GM06990 (cell line): Measurements from ENCODE around the gene C2CD4D.

Experiments used
- DNase-seq: peaks from one replicate; pipeline ENCODE4 v3.0.0-alpha.2; 2011; ENCODE audit not compliant: insufficient read length; ENCODE audit errors: extremely low read depth
- H3K27me3 ChIP-seq: replicated peaks from 2 replicates; pipeline ENCODE4 v1.6.0; 2011; ENCODE audit warnings: low read length; ENCODE audit not compliant: control insufficient read depth, insufficient read depth
- H3K36me3 ChIP-seq: 2 replicates; pipeline ENCODE4 v1.5.1; 2011; ENCODE audit warnings: low read length; ENCODE audit not compliant: control insufficient read depth, insufficient read depth
- H3K4me3 ChIP-seq: replicated peaks from 2 replicates; pipeline ENCODE4 v1.5.1; 2011; ENCODE audit warnings: low read depth, mild to moderate bottlenecking, control low read depth, low read length
- CTCF ChIP-seq: IDR thresholded peaks from 2 replicates; pipeline ENCODE4 v1.5.1; 2011; ENCODE audit warnings: low read length, control low read depth, mild to moderate bottlenecking, inconsistent platforms; ENCODE audit not compliant: insufficient read depth, poor library complexity, severe bottlenecking

C2CD4D gene

GRCh38 chr1:151847867-151848596 lies 8.4 kb upstream of the C2CD4D start:
- H3K36me3 ChIP-seq: no peaks in the 10 kb centered on the region
- no peaks in the 10 kb centered on the region for H3K27me3 ChIP-seq
- no peak for TF ChIP-seq CTCF
- DNase-seq: no peak
- H3K4me3 ChIP-seq: no peak overlapping the region

- Histone ChIP-seq H3K4me3 (no peak overlapping the region), H3K36me3 (no peaks in the 10 kb centered on the region), H3K27me3 (no peaks in the 10 kb centered on the region)
- no peak for TF ChIP-seq CTCF
- no peak for DNase-seq
Measured at GRCh38 chr1:151846686-151847237, 7.1 kb upstream of the C2CD4D start.

DNA sequence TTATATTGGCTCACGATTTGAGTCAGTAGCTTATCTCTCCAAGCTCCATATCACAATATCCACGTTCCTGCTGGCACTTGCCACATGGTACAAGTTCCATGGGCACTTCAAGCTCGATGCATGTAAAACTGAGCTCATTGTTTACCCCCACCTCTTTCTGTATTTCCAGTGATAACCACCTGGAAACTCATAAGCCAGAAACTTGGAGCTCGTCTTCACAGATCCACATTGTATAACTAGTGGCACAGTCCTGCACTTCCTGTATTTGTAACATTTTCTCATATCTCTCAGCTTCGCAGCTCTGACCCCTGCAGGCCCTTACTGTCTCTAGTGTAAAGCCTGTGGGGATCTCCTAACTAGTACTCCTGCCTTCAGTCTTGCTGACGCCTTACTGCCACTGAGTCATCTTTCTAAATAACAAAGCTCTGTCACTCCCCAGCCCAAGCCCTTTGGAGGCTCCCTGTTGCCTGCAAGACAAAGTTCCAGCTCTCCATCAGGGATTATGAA lies 6.5 kb upstream of the C2CD4D start:
- no peak for TF ChIP-seq CTCF
- Histone ChIP-seq H3K36me3 (no peaks in the 10 kb centered on the region), H3K27me3 (no peaks in the 10 kb centered on the region), H3K4me3 (no peak overlapping the region)
- no peak for DNase-seq

DNA sequence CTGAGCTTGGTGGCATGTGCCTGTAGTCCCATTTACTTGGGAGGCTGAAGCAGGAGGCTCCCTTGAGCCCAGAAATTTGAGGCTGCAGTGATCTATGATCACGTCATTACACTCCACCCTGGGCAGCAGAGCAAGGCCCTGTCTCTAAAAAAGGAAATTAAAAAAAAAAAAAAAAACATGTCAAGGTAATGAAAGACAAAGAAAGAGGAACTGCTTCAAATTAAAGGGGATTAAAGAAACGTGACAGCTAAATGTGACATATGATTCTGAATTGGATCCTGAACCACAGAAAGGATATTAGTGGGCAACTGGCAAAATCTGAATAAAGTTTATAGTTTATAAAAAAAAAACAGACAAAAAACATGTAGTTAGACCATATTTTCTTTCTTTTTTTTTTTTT lies 3.8 kb upstream of the C2CD4D start:
- Histone ChIP-seq H3K36me3 (no peaks in the 10 kb centered on the region), H3K4me3 (no peak overlapping the region), H3K27me3 (no peaks in the 10 kb centered on the region; the same call in 1 of the 2 replicates)
- DNase-seq: no peak
- no peak for TF ChIP-seq CTCF

DNA sequence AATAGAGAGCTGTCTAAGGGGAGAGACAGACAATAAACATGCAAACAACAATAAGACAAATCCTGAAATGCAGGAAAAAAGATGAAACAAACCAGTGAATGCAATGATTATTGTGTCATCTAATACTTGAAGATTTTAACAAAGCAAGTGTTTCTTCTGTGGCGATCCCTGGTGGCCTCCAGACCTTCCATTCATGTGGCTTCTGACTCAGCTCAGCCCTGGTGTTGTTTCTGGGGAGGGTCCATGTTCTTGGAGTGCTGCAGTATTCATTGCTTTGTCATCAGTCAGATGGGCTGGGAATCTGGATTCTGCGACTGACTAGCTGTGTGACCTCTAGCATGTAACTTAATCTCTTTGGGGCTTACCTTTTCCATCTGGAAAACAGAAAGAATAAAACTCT lies 1.5 kb upstream of the C2CD4D start:
- no peak for DNase-seq
- TF ChIP-seq CTCF: no peak
- Histone ChIP-seq H3K36me3 (no peaks in the 10 kb centered on the region), H3K4me3 (no peak overlapping the region), H3K27me3 (peaks cover 2% of the 10 kb centered on the region)
